Ishikawa (cell line): ENCODE measurements around the gene ELMO1.

Source experiments
- CEBPB ChIP-seq: IDR thresholded peaks from 2 replicates; pipeline ENCODE4 v1.6.1; 2012
- CREB1 ChIP-seq: IDR thresholded peaks from 2 replicates; pipeline ENCODE4 v1.6.1; 2012; ENCODE audit warnings: low read depth
- EGR1 ChIP-seq: IDR thresholded peaks from 2 replicates; pipeline ENCODE4 v1.6.1; 2012
- FOXM1 ChIP-seq: IDR thresholded peaks from 2 replicates; pipeline ENCODE4 v1.6.1; 2012; ENCODE audit warnings: low read depth, borderline replicate concordance
- RAD21 ChIP-seq: IDR thresholded peaks from 2 replicates; pipeline ENCODE4 v1.6.1; 2012; ENCODE audit warnings: low read depth
- TAF1 ChIP-seq: IDR thresholded peaks from 2 replicates; pipeline ENCODE4 v1.6.1; 2012; ENCODE audit warnings: low read depth, mild to moderate bottlenecking
- TEAD4 ChIP-seq: IDR thresholded peaks from 2 replicates; pipeline ENCODE4 v1.6.1; 2012
- YY1 ChIP-seq: IDR thresholded peaks from 2 replicates; pipeline ENCODE4 v1.6.1; 2012; ENCODE audit warnings: low read depth
- ZBTB7A ChIP-seq: IDR thresholded peaks from 2 replicates; pipeline ENCODE4 v1.6.1; 2012; ENCODE audit warnings: low read depth
- TF ChIP-seq, protein P1 (sequence below): IDR thresholded peaks from 2 replicates; pipeline ENCODE4 v1.6.1; 2012
- TF ChIP-seq, protein P2 (sequence below): IDR thresholded peaks from 2 replicates; pipeline ENCODE4 v1.6.1; 2012; ENCODE audit warnings: low read depth, mild to moderate bottlenecking
- TF ChIP-seq, protein P3 (sequence below): IDR thresholded peaks from 2 replicates; pipeline ENCODE4 v1.6.1; 2012

DNA sequence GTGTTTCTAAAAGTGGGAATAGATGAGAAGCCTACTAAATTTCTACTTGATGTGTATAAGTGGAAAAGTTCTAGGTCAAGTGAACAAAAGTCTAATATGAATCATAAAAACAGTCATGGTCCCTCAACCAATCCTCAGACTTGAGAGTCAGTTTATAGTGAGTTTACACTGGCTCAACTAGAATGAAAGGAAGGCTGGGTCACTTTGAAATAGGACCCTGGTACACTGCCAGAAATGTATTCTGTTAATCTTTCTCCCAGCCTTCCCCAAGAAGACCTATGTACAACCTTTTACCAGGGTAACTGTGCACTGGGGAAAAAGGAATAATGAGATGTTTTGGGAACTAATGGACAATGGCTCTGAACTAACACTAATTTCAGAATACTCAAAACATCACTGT lies 17.3 kb downstream of the ELMO1 start:
- TF ChIP-seq ZBTB7A (no peak), FOXM1 (no peak), EGR1 (no peak), RAD21 (no peak), TAF1 (no peak), CEBPB (no peak), YY1 (no peak), CREB1 (no peak), TEAD4 (no peak)
- TF ChIP-seq, protein P1, sequence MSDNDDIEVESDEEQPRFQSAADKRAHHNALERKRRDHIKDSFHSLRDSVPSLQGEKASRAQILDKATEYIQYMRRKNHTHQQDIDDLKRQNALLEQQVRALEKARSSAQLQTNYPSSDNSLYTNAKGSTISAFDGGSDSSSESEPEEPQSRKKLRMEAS = no peak
- TF ChIP-seq, protein P2, sequence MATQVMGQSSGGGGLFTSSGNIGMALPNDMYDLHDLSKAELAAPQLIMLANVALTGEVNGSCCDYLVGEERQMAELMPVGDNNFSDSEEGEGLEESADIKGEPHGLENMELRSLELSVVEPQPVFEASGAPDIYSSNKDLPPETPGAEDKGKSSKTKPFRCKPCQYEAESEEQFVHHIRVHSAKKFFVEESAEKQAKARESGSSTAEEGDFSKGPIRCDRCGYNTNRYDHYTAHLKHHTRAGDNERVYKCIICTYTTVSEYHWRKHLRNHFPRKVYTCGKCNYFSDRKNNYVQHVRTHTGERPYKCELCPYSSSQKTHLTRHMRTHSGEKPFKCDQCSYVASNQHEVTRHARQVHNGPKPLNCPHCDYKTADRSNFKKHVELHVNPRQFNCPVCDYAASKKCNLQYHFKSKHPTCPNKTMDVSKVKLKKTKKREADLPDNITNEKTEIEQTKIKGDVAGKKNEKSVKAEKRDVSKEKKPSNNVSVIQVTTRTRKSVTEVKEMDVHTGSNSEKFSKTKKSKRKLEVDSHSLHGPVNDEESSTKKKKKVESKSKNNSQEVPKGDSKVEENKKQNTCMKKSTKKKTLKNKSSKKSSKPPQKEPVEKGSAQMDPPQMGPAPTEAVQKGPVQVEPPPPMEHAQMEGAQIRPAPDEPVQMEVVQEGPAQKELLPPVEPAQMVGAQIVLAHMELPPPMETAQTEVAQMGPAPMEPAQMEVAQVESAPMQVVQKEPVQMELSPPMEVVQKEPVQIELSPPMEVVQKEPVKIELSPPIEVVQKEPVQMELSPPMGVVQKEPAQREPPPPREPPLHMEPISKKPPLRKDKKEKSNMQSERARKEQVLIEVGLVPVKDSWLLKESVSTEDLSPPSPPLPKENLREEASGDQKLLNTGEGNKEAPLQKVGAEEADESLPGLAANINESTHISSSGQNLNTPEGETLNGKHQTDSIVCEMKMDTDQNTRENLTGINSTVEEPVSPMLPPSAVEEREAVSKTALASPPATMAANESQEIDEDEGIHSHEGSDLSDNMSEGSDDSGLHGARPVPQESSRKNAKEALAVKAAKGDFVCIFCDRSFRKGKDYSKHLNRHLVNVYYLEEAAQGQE = no peak
- TF ChIP-seq, protein P3, sequence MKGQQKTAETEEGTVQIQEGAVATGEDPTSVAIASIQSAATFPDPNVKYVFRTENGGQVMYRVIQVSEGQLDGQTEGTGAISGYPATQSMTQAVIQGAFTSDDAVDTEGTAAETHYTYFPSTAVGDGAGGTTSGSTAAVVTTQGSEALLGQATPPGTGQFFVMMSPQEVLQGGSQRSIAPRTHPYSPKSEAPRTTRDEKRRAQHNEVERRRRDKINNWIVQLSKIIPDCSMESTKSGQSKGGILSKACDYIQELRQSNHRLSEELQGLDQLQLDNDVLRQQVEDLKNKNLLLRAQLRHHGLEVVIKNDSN = no peak
